Ishikawa (cell line): Measurements from ENCODE around the gene MIER3.

ENCODE experiments used
- CREB1 ChIP-seq: IDR thresholded peaks from 2 replicates; pipeline ENCODE4 v1.6.1; 2012; ENCODE audit warnings: low read depth
- EP300 ChIP-seq: IDR thresholded peaks from 2 replicates; pipeline ENCODE4 v1.6.1; 2012; ENCODE audit warnings: borderline replicate concordance
- REST ChIP-seq: IDR thresholded peaks from 2 replicates; pipeline ENCODE4 v1.6.1; 2012; ENCODE audit warnings: low read depth, mild to moderate bottlenecking
- TAF1 ChIP-seq: IDR thresholded peaks from 2 replicates; pipeline ENCODE4 v1.6.1; 2012; ENCODE audit warnings: low read depth, mild to moderate bottlenecking
- TEAD4 ChIP-seq: IDR thresholded peaks from 2 replicates; pipeline ENCODE4 v1.6.1; 2012

GRCh38 chr5:56873056-56873455 lies 78.9 kb downstream of the MIER3 start:
- TF ChIP-seq TEAD4: no peak
- TF ChIP-seq EP300: no peak
- TF ChIP-seq CREB1: no peak
- TF ChIP-seq TAF1: no peak
- TF ChIP-seq REST: no peak
